ENCODE results near the gene KCNJ9.
"Not testable (repeated sequence)": the region's sequence is repeated elsewhere in the genome, so short reads cannot be mapped to it uniquely, and the experiment has no call there.

The KCNJ9 gene

DNA sequence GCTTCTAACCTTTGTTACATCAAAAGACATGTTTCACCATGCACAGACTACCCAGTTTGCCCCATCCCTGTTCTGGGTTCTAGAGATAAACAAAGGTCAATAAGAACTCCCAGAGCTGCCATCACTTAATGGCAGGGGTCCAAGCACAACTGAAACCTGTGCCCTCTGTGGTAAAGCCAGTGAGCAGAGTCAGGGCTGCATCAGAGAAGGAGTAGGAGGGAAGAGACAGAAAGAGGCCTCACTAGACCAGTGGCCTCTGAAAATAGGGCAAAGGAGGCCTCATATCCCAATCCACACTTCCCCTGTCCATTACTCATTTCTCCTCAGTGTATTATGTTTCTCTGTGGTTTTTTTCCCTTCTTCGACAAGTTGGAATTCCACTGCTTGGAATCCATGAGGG, 44.4 kb downstream of the KCNJ9 start:
- DNase-seq (ENCODE audit: low read depth, low spot score): no peak

- not testable (repeated sequence) for DNase-seq (ENCODE audit: low read depth, low spot score)
These were observed 45.0 kb downstream of the KCNJ9 start for GRCh38 chr1:160126342-160126741.

- DNase-seq (ENCODE audit: low read depth, low spot score): no peak
These were observed 46.0 kb downstream of the KCNJ9 start for GRCh38 chr1:160127381-160127780.

DNA sequence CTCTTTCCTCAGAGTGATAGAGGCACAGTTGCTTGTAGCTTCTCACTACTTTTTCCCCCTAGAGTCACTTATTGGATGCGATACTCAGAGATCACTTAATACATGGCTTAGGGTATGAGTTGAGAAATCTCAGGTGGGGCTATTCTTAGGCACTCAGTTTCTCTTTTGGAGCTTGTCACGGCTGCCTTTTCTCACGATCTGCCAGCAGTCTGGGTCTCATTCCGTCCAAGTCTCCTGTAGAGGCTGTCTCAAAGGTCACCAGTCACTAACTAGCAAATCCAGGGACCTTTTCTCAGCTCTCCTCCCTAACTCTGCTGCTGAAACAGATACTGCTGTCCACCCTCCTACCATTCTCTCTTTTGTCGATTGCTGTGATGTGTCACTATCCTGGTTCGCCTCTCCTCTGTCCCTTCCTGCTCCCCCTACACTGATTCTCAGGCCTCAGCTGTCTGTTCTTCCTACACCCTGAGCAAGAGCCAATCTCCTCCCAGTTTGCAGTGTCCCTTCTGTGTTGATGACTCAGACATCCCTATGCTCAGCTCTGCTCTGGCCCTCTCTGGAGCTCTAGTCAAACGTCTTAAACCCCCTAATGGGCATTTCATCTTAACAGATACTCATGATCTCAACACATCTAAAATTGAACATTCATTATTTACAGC, 46.7 kb downstream of the KCNJ9 start:
- DNase-seq (ENCODE audit: low read depth, low spot score): no peak

DNA sequence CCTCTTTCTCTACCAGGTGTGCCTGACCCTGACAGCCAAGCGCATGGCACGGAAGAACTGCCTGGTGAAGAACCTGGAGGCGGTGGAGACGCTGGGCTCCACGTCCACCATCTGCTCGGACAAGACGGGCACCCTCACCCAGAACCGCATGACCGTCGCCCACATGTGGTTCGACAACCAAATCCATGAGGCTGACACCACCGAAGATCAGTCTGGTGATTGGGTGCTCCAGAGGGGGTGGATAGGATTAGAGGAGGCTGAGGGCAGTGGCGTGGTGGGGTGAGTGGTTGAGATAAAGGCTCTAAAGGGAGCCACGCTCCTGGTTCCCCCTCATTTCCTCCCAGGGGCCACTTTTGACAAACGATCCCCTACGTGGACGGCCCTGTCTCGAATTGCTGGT, 47.3 kb downstream of the KCNJ9 start:
- DNase-seq (ENCODE audit: low read depth, low spot score): no peak

DNA sequence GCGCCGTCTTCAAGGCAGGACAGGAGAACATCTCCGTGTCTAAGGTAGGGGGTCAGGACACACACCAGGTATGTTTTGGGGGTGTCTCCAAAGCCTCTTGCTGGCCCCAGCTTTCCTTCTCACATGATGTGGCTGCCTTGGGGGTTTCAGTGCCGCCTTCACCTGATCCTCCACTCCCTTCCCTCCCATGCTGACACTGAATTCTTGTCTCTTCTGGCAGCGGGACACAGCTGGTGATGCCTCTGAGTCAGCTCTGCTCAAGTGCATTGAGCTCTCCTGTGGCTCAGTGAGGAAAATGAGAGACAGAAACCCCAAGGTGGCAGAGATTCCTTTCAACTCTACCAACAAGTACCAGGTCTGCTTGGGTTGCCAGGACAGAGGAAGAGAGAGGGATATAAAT, 47.7 kb downstream of the KCNJ9 start:
- DNase-seq (ENCODE audit: low read depth, low spot score): no peak

- no peak for DNase-seq (ENCODE audit: low read depth, low spot score)
These were observed 48.2 kb downstream of the KCNJ9 start for GRCh38 chr1:160129558-160129957.

DNA sequence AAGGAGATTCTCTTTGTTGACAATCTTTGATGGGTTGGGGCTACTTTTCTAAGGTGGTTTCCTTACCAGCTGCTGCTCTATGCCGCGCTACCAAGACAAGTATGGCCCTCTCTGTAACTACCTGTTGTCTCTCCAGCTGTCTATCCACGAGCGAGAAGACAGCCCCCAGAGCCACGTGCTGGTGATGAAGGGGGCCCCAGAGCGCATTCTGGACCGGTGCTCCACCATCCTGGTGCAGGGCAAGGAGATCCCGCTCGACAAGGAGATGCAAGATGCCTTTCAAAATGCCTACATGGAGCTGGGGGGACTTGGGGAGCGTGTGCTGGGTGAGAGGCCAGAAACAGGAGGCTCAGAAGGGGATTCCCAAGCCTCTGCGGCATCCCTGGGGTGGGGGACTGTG, 48.6 kb downstream of the KCNJ9 start:
- no peak for DNase-seq (ENCODE audit: low read depth, low spot score)

- no peak for DNase-seq (ENCODE audit: low read depth, low spot score)
These were observed 49.1 kb downstream of the KCNJ9 start for GRCh38 chr1:160130486-160130885.

GRCh38 chr1:160130939-160131338, 49.6 kb downstream of the KCNJ9 start:
- no peak for DNase-seq (ENCODE audit: low read depth, low spot score)

DNA sequence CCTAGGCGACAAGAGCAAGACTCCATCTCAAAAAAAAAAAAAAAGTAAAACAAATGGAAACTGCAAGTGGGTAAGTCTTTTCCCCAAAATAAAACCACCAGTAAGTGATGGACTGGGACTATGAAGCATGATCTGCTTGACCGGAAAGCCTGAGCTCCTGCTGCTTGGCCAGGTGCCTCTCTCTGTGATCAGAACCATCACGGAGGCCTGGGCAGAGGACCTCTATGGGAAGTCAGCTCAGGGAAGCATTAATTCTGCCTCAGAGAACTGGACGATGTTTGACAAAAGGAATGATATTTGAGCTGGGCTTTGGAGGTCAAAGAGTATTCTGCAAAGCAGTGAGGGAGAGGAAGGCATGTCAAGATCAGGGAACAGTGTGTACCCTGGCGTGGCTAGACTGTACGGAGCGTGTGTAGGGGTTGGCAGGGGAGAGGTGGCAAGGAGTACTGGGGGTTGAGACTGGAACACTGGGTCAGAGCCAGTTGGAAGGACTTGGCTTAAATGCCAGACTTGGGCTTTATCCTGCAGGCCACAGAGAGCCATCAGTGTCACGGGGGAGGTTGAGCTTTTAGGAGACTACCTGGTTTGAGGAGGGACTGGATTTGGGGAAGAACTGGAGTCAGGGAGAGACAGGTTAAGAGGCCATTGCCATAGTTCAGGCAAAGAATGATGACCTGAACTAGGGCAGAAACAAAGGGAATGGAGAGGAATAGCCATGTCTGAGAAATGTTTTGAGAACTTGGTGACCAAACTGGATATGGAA, 50.6 kb downstream of the KCNJ9 start:
- DNase-seq (ENCODE audit: low read depth, low spot score): no peak

GRCh38 chr1:160133990-160134770, 52.8 kb downstream of the KCNJ9 start:
- no peak for DNase-seq (ENCODE audit: low read depth, low spot score)

- no peak for DNase-seq (ENCODE audit: low read depth, low spot score)
These were observed 53.6 kb downstream of the KCNJ9 start for GRCh38 chr1:160134791-160135572.

GRCh38 chr1:160136121-160136925, 55.0 kb downstream of the KCNJ9 start:
- DNase-seq (ENCODE audit: low read depth, low spot score): no peak

DNA sequence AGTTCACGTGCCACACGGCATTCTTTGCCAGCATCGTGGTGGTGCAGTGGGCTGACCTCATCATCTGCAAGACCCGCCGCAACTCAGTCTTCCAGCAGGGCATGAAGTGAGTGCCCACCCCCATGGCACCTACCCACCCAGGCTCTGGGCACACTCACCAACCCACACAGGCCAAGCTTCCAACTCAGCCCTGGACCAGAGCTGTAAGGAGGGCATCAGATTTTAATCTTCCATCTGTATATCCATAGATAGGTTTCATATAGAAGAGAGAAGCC, 55.5 kb downstream of the KCNJ9 start:
- DNase-seq (ENCODE audit: low read depth, low spot score): no peak

GRCh38 chr1:160137216-160137862, 56.0 kb downstream of the KCNJ9 start:
- DNase-seq (ENCODE audit: low read depth, low spot score): no peak

- no peak for DNase-seq (ENCODE audit: low read depth, low spot score)
These were observed 58.5 kb downstream of the KCNJ9 start for GRCh38 chr1:160139840-160140239.

All from iPS DF 19.7 (cell line).